Keratinocyte (primary cell): ENCODE data around the gene CCDC167. TPM values are rescaled to one million over a fixed set of nuclear protein-coding genes. Genes with fewer than 3 reads are reported as not detected.

Experiments
- DNase-seq: peaks from one replicate; pipeline ENCODE4 v3.0.0-alpha.2; 2011; ENCODE audit warnings: low read depth, missing footprints, low spot score
- FAIRE-seq: peaks from 2 replicates; lab custom pipeline; 2011; peaks lifted over from hg19 to GRCh38; lab: Jason Lieb, UNC
- H2AFZ ChIP-seq: 2 replicates; pipeline ENCODE4 v1.6.0; 2012; ENCODE audit warnings: low read length, control low read depth, inconsistent platforms; ENCODE audit not compliant: control insufficient read depth
- H3K27ac ChIP-seq: 2 replicates; pipeline ENCODE4 v1.5.1; 2011; ENCODE audit warnings: low read length; ENCODE audit not compliant: control insufficient read depth, insufficient read depth
- H3K27me3 ChIP-seq: 3 replicates; pipeline ENCODE4 v1.6.0; 2011; ENCODE audit warnings: low read length; ENCODE audit not compliant: control insufficient read depth, insufficient read depth; ENCODE audit errors: extremely low read depth
- H3K36me3 ChIP-seq, 2 experiments: 2 replicates in 1 of 2; 3 replicates in 1 of 2; pipeline ENCODE4 v1.5.1; 2011; ENCODE audit warnings: low read length in 2 of 2, mild to moderate bottlenecking in 1 of 2; ENCODE audit not compliant: control insufficient read depth in 2 of 2, insufficient read depth in 2 of 2; ENCODE audit errors: extremely low read depth in 1 of 2
- H3K4me1 ChIP-seq: 3 replicates; pipeline ENCODE4 v1.5.1; 2011; ENCODE audit warnings: low read length; ENCODE audit not compliant: control insufficient read depth, insufficient read depth; ENCODE audit errors: extremely low read depth
- H3K4me2 ChIP-seq: 3 replicates; pipeline ENCODE4 v1.6.0; 2011; ENCODE audit warnings: low read depth, low read length; ENCODE audit not compliant: control insufficient read depth, insufficient read depth; ENCODE audit errors: extremely low read depth
- H3K4me3 ChIP-seq, 3 experiments: fragments of 200-600 bp in 1 of 3; sonication (generic) in 1 of 3; 2 replicates in 2 of 3; 3 replicates in 1 of 3; pipeline ENCODE4 v1.5.1; 2011 to 2016; ENCODE audit warnings: low read length in 3 of 3, mild to moderate bottlenecking in 3 of 3, control low read depth in 2 of 3, inconsistent platforms in 1 of 3, low read depth in 1 of 3, mixed read lengths in 1 of 3, mixed run types in 1 of 3, moderate library complexity in 1 of 3; ENCODE audit not compliant: control insufficient read depth in 2 of 3, insufficient read depth in 2 of 3; ENCODE audit errors: extremely low read depth in 1 of 3
- H3K79me2 ChIP-seq: 2 replicates; pipeline ENCODE4 v1.6.0; 2012; ENCODE audit warnings: low read length; ENCODE audit not compliant: control insufficient read depth, insufficient read depth
- H3K9ac ChIP-seq: 3 replicates; pipeline ENCODE4 v1.6.0; 2011; ENCODE audit warnings: low read length; ENCODE audit not compliant: control insufficient read depth, insufficient read depth; ENCODE audit errors: extremely low read depth
- H3K9me1 ChIP-seq: 3 replicates; pipeline ENCODE4 v1.6.0; 2011; ENCODE audit warnings: low read length; ENCODE audit not compliant: control insufficient read depth, insufficient read depth; ENCODE audit errors: extremely low read depth
- H3K9me3 ChIP-seq: 2 replicates; pipeline ENCODE4 v1.5.1; 2012; ENCODE audit warnings: low read depth, low read length; ENCODE audit not compliant: control insufficient read depth
- H4K20me1 ChIP-seq: 3 replicates; pipeline ENCODE4 v1.6.0; 2011; ENCODE audit warnings: low read length; ENCODE audit not compliant: control insufficient read depth, insufficient read depth; ENCODE audit errors: extremely low read depth
- CTCF ChIP-seq, 3 experiments: IDR thresholded peaks in 1 of 3; conservative IDR thresholded peaks in 1 of 3; optimal IDR thresholded peaks in 1 of 3; 2 replicates in 2 of 3; 3 replicates in 1 of 3; pipeline versions ENCODE3 to v1.5.1; 2011; ENCODE audit warnings: low read length in 3 of 3, mild to moderate bottlenecking in 3 of 3, moderate library complexity in 2 of 3, control low read depth in 1 of 3, inconsistent platforms in 1 of 3; ENCODE audit not compliant: insufficient read depth in 2 of 3; ENCODE audit errors: extremely low read depth in 1 of 3
- EZH2 ChIP-seq: IDR thresholded peaks from one replicate; pipeline ENCODE4 v1.6.1; 2012; ENCODE audit warnings: inconsistent platforms, mild to moderate bottlenecking, low read length, moderate library complexity
- dilution Hi-C: fragments of 300-500 bp; cut with MboI; formaldehyde crosslinking; loops from one replicate; pipeline ENCODE4 v1.7.0; 2020; ENCODE audit warnings: low sequenced_read_pairs; ENCODE audit not compliant: extremely low pct_ligation_motif_present
- polyA minus RNA-seq, 3 experiments: library from RNA; depleted of rRNA, polyadenylated mRNA; stranded (reverse); fragments of >200 nt; gene quantifications; 1 replicate in 1 of 3; 2 replicates in 1 of 3; 3 replicates in 1 of 3; pipeline ENCODE4 v1.2.3, GENCODE V29; 2011
- polyA plus RNA-seq, 5 experiments: library from polyadenylated mRNA; depleted of rRNA in 3 of 5; stranded (reverse) in 3 of 5; stranded (forward) in 1 of 5; unstranded in 1 of 5; fragments of >200 nt; gene quantifications; 1 replicate in 1 of 5; 2 replicates in 3 of 5; 3 replicates in 1 of 5; pipeline versions ENCODE4 v1.2.1 to v1.2.3, GENCODE V29; 2011 to 2012; ENCODE audit warnings: missing spikeins in 2 of 5, low read depth in 1 of 5, low replicate concordance in 1 of 5

CCDC167 gene
- polyA plus RNA-seq, result 39.8 to 48.7 TPM (median 45.6 TPM) in 3 replicates
- 7.3 TPM for polyA plus RNA-seq (2011; ENCODE audit: low read depth)
- 60.0 and 65.8 TPM in 2 replicates for polyA plus RNA-seq (2011; cell fraction: cytosol; rRNA removed)
- polyA plus RNA-seq (2011; cell fraction: nucleus; rRNA removed), result 20.6 TPM in 2 replicates
- 32.4 and 39.4 TPM in 2 replicates for polyA plus RNA-seq (2012; ENCODE audit: low replicate concordance)
- 11.9 to 17.9 TPM (median 16.9 TPM) in 3 replicates for polyA minus RNA-seq
- 13.4 TPM for polyA minus RNA-seq (2011; cell fraction: cytosol; rRNA and poly(A)+ RNA removed)
- 3.3 and 4.0 TPM in 2 replicates for polyA minus RNA-seq (2011; cell fraction: nucleus; rRNA and poly(A)+ RNA removed)

DNA sequence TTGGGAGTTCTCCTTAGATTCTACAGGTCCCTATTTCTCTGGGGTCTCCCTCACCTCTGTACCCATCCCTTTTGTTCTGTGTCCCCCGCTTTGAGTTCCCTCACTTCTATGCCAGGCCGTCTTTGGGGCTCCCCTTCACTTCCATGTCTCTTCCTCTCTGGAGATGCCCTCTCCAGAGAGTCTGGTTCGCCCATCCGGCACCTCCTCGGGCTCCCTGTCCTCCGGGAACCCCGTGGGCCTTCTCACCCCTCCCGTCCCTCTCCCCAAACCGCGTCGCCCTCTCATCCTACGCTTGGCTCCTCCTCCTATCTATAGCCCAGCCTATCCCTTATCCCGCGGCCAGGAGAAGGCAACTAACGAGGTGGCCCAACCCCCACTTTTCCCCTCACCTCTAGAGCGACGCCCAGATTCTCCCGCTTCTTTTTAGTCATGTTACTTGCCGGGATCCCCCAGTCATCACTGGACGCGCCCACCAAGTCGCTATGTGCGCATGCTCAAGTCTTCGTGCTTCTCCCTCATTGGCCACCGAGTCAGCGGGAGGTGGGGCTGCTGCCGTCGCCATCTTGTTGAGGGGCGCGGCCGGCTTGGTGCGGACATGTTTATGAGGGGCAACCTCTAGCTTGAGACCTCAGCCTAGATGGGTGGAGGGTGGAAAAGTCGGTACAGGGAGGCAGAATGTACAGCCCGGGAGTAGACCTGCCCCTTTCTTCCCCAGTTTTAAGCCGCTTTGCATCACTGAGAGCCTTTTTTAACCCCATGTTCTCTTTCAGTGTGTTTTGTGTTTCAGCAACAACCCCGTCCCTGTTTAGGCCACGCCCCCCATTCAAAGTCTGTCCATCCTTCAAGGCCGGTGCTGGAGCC, at the start of gene CCDC167:
CCDC167 (minus strand) TSS at position 461 of the 861 bp plus-strand sequence; CDS start at position 431, 30 bp downstream.
- Histone ChIP-seq H3K4me1 (peaks cover 10% of the 10 kb centered on the region), H3K27ac (peak within 1 kb of the TSS; percentile 70), H2AFZ (peak within 1 kb of the TSS; percentile 100), H3K27me3 (no peaks in the 10 kb centered on the region), H3K4me2 (peak within 1 kb of the TSS; percentile 93), H3K9me1 (no peaks in the 10 kb centered on the region), H4K20me1 (no peaks in the 10 kb centered on the region), H3K36me3 (no peaks in the 10 kb centered on the region), H3K79me2 (no peaks in the 10 kb centered on the region), H3K9me3 (no peaks in the 10 kb centered on the region), H3K9ac (peak within 1 kb of the TSS; percentile 77), H3K4me3 (peak within 1 kb of the TSS; percentile 52 to 86 (median 81))
- no peak for TF ChIP-seq CTCF (optimal IDR thresholded peaks at IDR 0.05 in 1 of 3, IDR thresholded peaks at IDR 0.05 in 1 of 3, conservative IDR thresholded peaks at IDR 0.05 in 1 of 3; ENCODE audit: extremely low read depth in 1 of 3, insufficient read depth in 2 of 3, low read length in 3 of 3)
- no peak for TF ChIP-seq EZH2
- FAIRE-seq (peak; percentile 29), DNase-seq (peak; percentile 98)
- dilution Hi-C loops, result no loop called here

- H3K9me3 ChIP-seq, result no peaks in the 10 kb centered on the region
- H2AFZ ChIP-seq, result no peak overlapping the region
- H3K9me1 ChIP-seq, result no peaks in the 10 kb centered on the region
- DNase-seq, result no peak
- H3K27me3 ChIP-seq, result no peaks in the 10 kb centered on the region
- no peak overlapping the region for H3K4me2 ChIP-seq
- no peaks in the 10 kb centered on the region for H4K20me1 ChIP-seq
- dilution Hi-C loops, result no loop called here
- no peak overlapping the region for H3K9ac ChIP-seq
- H3K36me3 ChIP-seq, result no peaks in the 10 kb centered on the region
- TF ChIP-seq CTCF (optimal IDR thresholded peaks at IDR 0.05 in 1 of 3, IDR thresholded peaks at IDR 0.05 in 1 of 3, conservative IDR thresholded peaks at IDR 0.05 in 1 of 3; ENCODE audit: extremely low read depth in 1 of 3, insufficient read depth in 2 of 3, low read length in 3 of 3) (no peak), EZH2 (no peak)
- peaks cover 37% of the 10 kb centered on the region for H3K4me1 ChIP-seq
- H3K79me2 ChIP-seq, result no peaks in the 10 kb centered on the region
- H3K4me3 ChIP-seq, result no peak overlapping the region
- H3K27ac ChIP-seq, result no peak overlapping the region
- FAIRE-seq, result no peak
Observed at GRCh38 chr6:37549154-37549553, 49.5 kb upstream of the CCDC167 start.
